IMR-90 (cell line): ENCODE results near the gene C1orf116. TPM values are rescaled to one million over a fixed set of nuclear protein-coding genes. Genes with fewer than 3 reads are reported as not detected.

Experiments used
- ATAC-seq: fragments of 200-7000 bp; cut with Tn5 transposase; 2 replicates; pipeline ENCODE4 v1.9.1; 2020; ENCODE audit warnings: low read depth, mild to moderate bottlenecking, moderate library complexity
- BruUV-seq: library from RNA; stranded (reverse); fragments of 400-500 nt; replicated peaks from 2 replicates; lab custom pipeline; 2021; lab: Mats Ljungman, UMichigan
- CTCF ChIA-PET: fragments of 300-600 bp; formaldehyde crosslinking; extraction: SDS; loops from one replicate; lab custom pipeline; 2021; ENCODE audit warnings: antibody characterized with exemption; lab: Yijun Ruan, JAX
- POLR2A ChIA-PET: fragments of 300-600 bp; sonication (Branson Sonifier 250); formaldehyde crosslinking; loops from one replicate; lab custom pipeline; 2022; ENCODE audit warnings: antibody characterized with exemption; ENCODE audit not compliant: unreplicated experiment; lab: Charles Lee
- DNase-seq: peaks from one replicate; pipeline ENCODE4 v3.0.0; 2013
- H2AFZ ChIP-seq: replicated peaks from 2 replicates; pipeline ENCODE3; 2013; ENCODE audit warnings: low read length, mild to moderate bottlenecking; ENCODE audit not compliant: poor library complexity
- H2AK5ac ChIP-seq: 2 replicates; pipeline ENCODE4 v1.6.1; 2013; ENCODE audit warnings: low read depth, low read length, inconsistent platforms
- H2AK9ac ChIP-seq: replicated peaks from 2 replicates; pipeline ENCODE3; 2013; ENCODE audit warnings: mild to moderate bottlenecking, low read depth, low read length, moderate library complexity; ENCODE audit not compliant: poor library complexity
- H2BK120ac ChIP-seq: 2 replicates; pipeline ENCODE4 v1.6.1; 2013; ENCODE audit warnings: low read depth, low read length, inconsistent platforms
- H2BK15ac ChIP-seq: 3 replicates; pipeline ENCODE4 v1.6.1; 2013; ENCODE audit warnings: low read depth, low read length, inconsistent platforms
- H2BK20ac ChIP-seq: 2 replicates; pipeline ENCODE4 v1.6.1; 2013; ENCODE audit warnings: low read depth, mild to moderate bottlenecking, inconsistent platforms, low read length, moderate library complexity
- H2BK5ac ChIP-seq: 2 replicates; pipeline ENCODE4 v1.6.1; 2013; ENCODE audit warnings: mild to moderate bottlenecking, low read depth, low read length, inconsistent platforms; ENCODE audit not compliant: poor library complexity, severe bottlenecking
- H3K14ac ChIP-seq: replicated peaks from 2 replicates; pipeline ENCODE4 v1.6.1; 2013; ENCODE audit warnings: low read depth, low read length, inconsistent platforms
- H3K18ac ChIP-seq: 2 replicates; pipeline ENCODE4 v1.6.1; 2013; ENCODE audit warnings: low read depth, low read length, control low read depth
- H3K23ac ChIP-seq: 2 replicates; pipeline ENCODE4 v1.6.1; 2013; ENCODE audit warnings: low read depth, low read length, inconsistent platforms
- H3K27ac ChIP-seq: 2 replicates; pipeline ENCODE4 v1.5.1; 2013; ENCODE audit warnings: mild to moderate bottlenecking, control low read depth, low read length; ENCODE audit not compliant: insufficient read depth
- H3K27me3 ChIP-seq: 2 replicates; pipeline ENCODE4 v1.6.1; 2013; ENCODE audit warnings: low read length; ENCODE audit not compliant: control insufficient read depth, insufficient read depth
- H3K36me3 ChIP-seq: 2 replicates; pipeline ENCODE4 v1.6.1; 2013; ENCODE audit warnings: low read length, mixed read lengths; ENCODE audit not compliant: control insufficient read depth, insufficient read depth
- H3K4ac ChIP-seq: 2 replicates; pipeline ENCODE4 v1.6.1; 2013; ENCODE audit warnings: low read depth, low read length, inconsistent platforms
- H3K4me1 ChIP-seq: 2 replicates; pipeline ENCODE4 v1.6.1; 2013; ENCODE audit warnings: low read length, mixed read lengths; ENCODE audit not compliant: control insufficient read depth, insufficient read depth
- H3K4me2 ChIP-seq: 2 replicates; pipeline ENCODE4 v1.6.1; 2013; ENCODE audit warnings: low read depth, mild to moderate bottlenecking, control low read depth, low read length, moderate library complexity
- H3K4me3 ChIP-seq: 2 replicates; pipeline ENCODE4 v1.5.1; 2013; ENCODE audit warnings: low read depth, mild to moderate bottlenecking, control low read depth, low read length, moderate library complexity; ENCODE audit not compliant: insufficient read depth
- H3K56ac ChIP-seq: 2 replicates; pipeline ENCODE4 v1.6.1; 2013; ENCODE audit warnings: low read length, inconsistent platforms; ENCODE audit not compliant: insufficient read depth; ENCODE audit errors: extremely low read depth
- H3K79me1 ChIP-seq, 2 experiments: 2 replicates each; pipeline ENCODE4 v1.6.1; 2013; ENCODE audit warnings: low read length in 2 of 2, inconsistent platforms in 1 of 2, low read depth in 1 of 2
- H3K9ac ChIP-seq: 2 replicates; pipeline ENCODE4 v1.6.1; 2013; ENCODE audit warnings: low read depth, low read length, control low read depth
- H3K9me1 ChIP-seq: 2 replicates; pipeline ENCODE4 v1.6.1; 2013; ENCODE audit warnings: low read length, inconsistent platforms; ENCODE audit not compliant: insufficient read depth
- H3K9me3 ChIP-seq: 2 replicates; pipeline ENCODE4 v1.6.1; 2013; ENCODE audit warnings: low read length; ENCODE audit not compliant: control insufficient read depth, insufficient read depth
- H4K20me1 ChIP-seq: 2 replicates; pipeline ENCODE4 v1.6.1; 2013; ENCODE audit warnings: low read length, inconsistent platforms; ENCODE audit not compliant: insufficient read depth
- H4K5ac ChIP-seq: 2 replicates; pipeline ENCODE4 v1.6.1; 2013; ENCODE audit warnings: mild to moderate bottlenecking, low read depth, low read length, control low read depth
- H4K8ac ChIP-seq, 2 experiments: 2 replicates each; pipeline ENCODE4 v1.6.1; 2013; ENCODE audit warnings: low read depth in 2 of 2, low read length in 2 of 2, control low read depth in 1 of 2, inconsistent platforms in 1 of 2
- H4K91ac ChIP-seq: 2 replicates; pipeline ENCODE4 v1.6.1; 2013; ENCODE audit warnings: low read depth, low read length, inconsistent platforms; ENCODE audit not compliant: insufficient read depth
- BHLHE40 ChIP-seq: fragments of 150-350 bp; IDR thresholded peaks from 2 replicates; pipeline ENCODE4 v1.6.1; 2016; ENCODE audit warnings: mild to moderate bottlenecking, low read depth, low read length
- CEBPB ChIP-seq: IDR thresholded peaks from 2 replicates; pipeline ENCODE4 v1.6.1; 2012; ENCODE audit warnings: low read depth, low read length, improper control_type of control experiment
- CHD1 ChIP-seq: IDR thresholded peaks from 2 replicates; pipeline ENCODE4 v1.6.1; 2012; ENCODE audit warnings: low read depth, low read length, improper control_type of control experiment
- FOS ChIP-seq: fragments of 150-350 bp; IDR thresholded peaks from 2 replicates; pipeline ENCODE4 v1.6.1; 2016; ENCODE audit warnings: low read depth, low read length
- MAFK ChIP-seq: IDR thresholded peaks from 2 replicates; pipeline ENCODE4 v1.6.1; 2012; ENCODE audit warnings: low read depth, low read length, improper control_type of control experiment
- MAZ ChIP-seq: IDR thresholded peaks from 2 replicates; pipeline ENCODE4 v1.6.1; 2012; ENCODE audit warnings: low read depth, mild to moderate bottlenecking, low read length, improper control_type of control experiment, moderate library complexity, borderline replicate concordance
- NFE2L2 ChIP-seq: fragments of 150-350 bp; IDR thresholded peaks from 2 replicates; pipeline ENCODE4 v1.6.1; 2016; ENCODE audit warnings: low read depth, mild to moderate bottlenecking, low read length
- POLR2A ChIP-seq: IDR thresholded peaks from 2 replicates; pipeline ENCODE4 v1.6.1; 2012; ENCODE audit warnings: mild to moderate bottlenecking, low read depth, low read length
- RAD21 ChIP-seq: IDR thresholded peaks from 2 replicates; pipeline ENCODE4 v1.6.1; 2012; ENCODE audit warnings: low read length, improper control_type of control experiment
- RCOR1 ChIP-seq: IDR thresholded peaks from 2 replicates; pipeline ENCODE4 v1.6.1; 2012; ENCODE audit warnings: mild to moderate bottlenecking, low read length, improper control_type of control experiment; ENCODE audit not compliant: insufficient replicate concordance
- RFX5 ChIP-seq: IDR thresholded peaks from 2 replicates; pipeline ENCODE4 v1.8.0; 2012; ENCODE audit warnings: low read depth, mild to moderate bottlenecking, low read length, moderate library complexity
- SMC3 ChIP-seq: fragments of 150-350 bp; IDR thresholded peaks from 2 replicates; pipeline ENCODE4 v1.6.1; 2016; ENCODE audit warnings: low read depth, mild to moderate bottlenecking, antibody characterized with exemption, low read length, moderate library complexity
- WGBS, 2 experiments: methylation state at CpG; one replicate each; pipeline versions ENCODE4 v1.1.5 to v1.1.7; 2013; ENCODE audit warnings: missing lambda C conversion rate in 2 of 2; ENCODE audit not compliant: insufficient read length in 1 of 2; ENCODE audit errors: extremely low coverage in 2 of 2; 5-methylcytosine and 5-hydroxymethylcytosine counted together
- dilution Hi-C: fragments of 300-500 bp; cut with HindIII; formaldehyde crosslinking; loops from one replicate; pipeline ENCODE4 v1.14.3; 2018; ENCODE audit warnings: low sequenced_read_pairs; ENCODE audit not compliant: unreplicated experiment
- in situ Hi-C: fragments of 300-500 bp; cut with MboI; formaldehyde crosslinking; loops from 3 replicates; pipeline ENCODE4 v1.14.3; 2019; ENCODE audit warnings: low sequenced_read_pairs, inconsistent platforms, mixed read lengths
- intact Hi-C: fragments of 100-400 bp; cut with micrococcal nuclease; formaldehyde crosslinking; loops from 2 replicates; pipeline ENCODE4 v1.10.0; 2022
- polyA plus RNA-seq, 3 experiments: library from polyadenylated mRNA; depleted of rRNA; stranded (reverse); fragments of >200 nt; gene quantifications; 2 replicates each; pipeline ENCODE4 v1.2.3, GENCODE V29; 2012; ENCODE audit warnings: low replicate concordance in 1 of 3
- total RNA-seq: library from RNA; depleted of rRNA; stranded (reverse); fragments of >200 nt; gene quantifications from 2 replicates; pipeline ENCODE4 v1.2.3, GENCODE V29; 2012
- TF ChIP-seq, protein P1 (sequence below): fragments of 150-350 bp; IDR thresholded peaks from 2 replicates; pipeline ENCODE4 v1.6.1; 2016; ENCODE audit warnings: low read depth, mild to moderate bottlenecking, low read length, moderate library complexity, borderline replicate concordance
- TF ChIP-seq, protein P2 (sequence below): fragments of 150-350 bp; IDR thresholded peaks from 2 replicates; pipeline ENCODE4 v1.6.1; 2017; ENCODE audit warnings: mild to moderate bottlenecking, antibody characterized with exemption, low read length, low read depth
- TF ChIP-seq, protein P3 (sequence below): conservative IDR thresholded peaks from 2 replicates; pipeline ENCODE4 v1.5.1; 2012; ENCODE audit warnings: mild to moderate bottlenecking, low read depth, low read length, improper control_type of control experiment

Gene C1orf116
- total and polyA plus RNA-seq, 2 of the 4 experiments (the other 2 are of a cell fraction): under 0.01 to 0.03 TPM

DNA sequence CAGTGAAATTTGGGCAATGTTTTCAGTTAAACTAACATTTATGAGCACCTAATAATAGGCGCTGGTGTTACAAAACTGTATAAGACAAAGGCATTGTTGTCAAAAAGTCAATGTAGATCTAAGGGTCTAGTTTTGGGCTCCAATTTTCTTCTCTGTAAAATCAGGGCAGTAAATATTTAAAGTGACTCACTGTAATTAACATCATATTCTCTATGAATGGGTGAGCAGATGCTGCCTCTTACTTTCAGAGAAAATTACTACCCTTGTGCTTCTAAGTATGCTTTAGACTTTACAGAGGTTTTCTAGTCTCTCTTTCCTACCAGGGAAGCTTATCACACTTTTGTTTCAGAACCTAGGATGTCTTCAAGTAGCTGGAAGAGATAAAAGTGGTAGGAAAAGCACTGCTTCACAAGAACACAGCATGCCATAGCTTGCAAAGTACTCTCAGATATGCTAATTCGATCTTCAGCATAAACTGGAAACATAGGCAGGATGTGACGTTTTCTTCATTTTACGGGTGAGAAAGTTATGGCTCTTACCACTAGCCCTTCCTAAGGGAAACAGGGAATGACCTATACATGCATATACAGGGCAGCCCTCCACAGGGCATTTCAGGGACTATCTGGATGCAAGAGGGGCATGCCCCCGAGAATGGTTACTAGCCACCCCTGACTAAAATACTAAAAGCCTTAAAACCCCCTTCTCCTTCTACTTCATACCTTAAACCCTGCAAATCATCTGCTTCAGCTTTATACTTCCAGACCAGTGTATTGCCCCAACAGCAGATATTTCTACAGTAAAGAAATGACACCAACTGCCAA, 2.6 kb downstream of the C1orf116 start:
- Histone ChIP-seq H2AFZ (no peak overlapping the region), H2BK5ac (no peak overlapping the region), H3K9ac (no peak overlapping the region), H3K4me1 (peaks cover 3% of the 10 kb centered on the region; the same call in 1 of the 2 replicates), H3K4me3 (no peak overlapping the region), H4K5ac (no peak overlapping the region), H3K36me3 (no peaks in the 10 kb centered on the region), H4K91ac (no peak overlapping the region), H2AK9ac (no peak overlapping the region), H3K4me2 (no peak overlapping the region), H3K79me1 (no peaks in the 10 kb centered on the region), H3K56ac (no peak overlapping the region), H3K4ac (no peak overlapping the region), H4K20me1 (no peaks in the 10 kb centered on the region), H3K9me3 (no peaks in the 10 kb centered on the region), H3K27ac (no peak overlapping the region), H3K14ac (no peak overlapping the region), H3K18ac (no peak overlapping the region), H3K27me3 (peaks cover 10% of the 10 kb centered on the region), H3K23ac (no peak overlapping the region), H4K8ac (no peak overlapping the region), H3K9me1 (peaks cover 4% of the 10 kb centered on the region; the same call in 1 of the 2 replicates), H2BK15ac (no peak overlapping the region), H2BK20ac (no peak overlapping the region), H2AK5ac (no peak overlapping the region), H2BK120ac (no peak overlapping the region)
- TF ChIP-seq NFE2L2 (no peak), POLR2A (no peak), BHLHE40 (no peak), CHD1 (no peak), SMC3 (no peak), CEBPB (no peak), FOS (no peak), MAZ (no peak), RFX5 (no peak), MAFK (no peak), RAD21 (no peak), RCOR1 (no peak)
- TF ChIP-seq, protein P1, sequence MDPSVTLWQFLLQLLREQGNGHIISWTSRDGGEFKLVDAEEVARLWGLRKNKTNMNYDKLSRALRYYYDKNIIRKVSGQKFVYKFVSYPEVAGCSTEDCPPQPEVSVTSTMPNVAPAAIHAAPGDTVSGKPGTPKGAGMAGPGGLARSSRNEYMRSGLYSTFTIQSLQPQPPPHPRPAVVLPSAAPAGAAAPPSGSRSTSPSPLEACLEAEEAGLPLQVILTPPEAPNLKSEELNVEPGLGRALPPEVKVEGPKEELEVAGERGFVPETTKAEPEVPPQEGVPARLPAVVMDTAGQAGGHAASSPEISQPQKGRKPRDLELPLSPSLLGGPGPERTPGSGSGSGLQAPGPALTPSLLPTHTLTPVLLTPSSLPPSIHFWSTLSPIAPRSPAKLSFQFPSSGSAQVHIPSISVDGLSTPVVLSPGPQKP: no peak
- TF ChIP-seq, protein P2, sequence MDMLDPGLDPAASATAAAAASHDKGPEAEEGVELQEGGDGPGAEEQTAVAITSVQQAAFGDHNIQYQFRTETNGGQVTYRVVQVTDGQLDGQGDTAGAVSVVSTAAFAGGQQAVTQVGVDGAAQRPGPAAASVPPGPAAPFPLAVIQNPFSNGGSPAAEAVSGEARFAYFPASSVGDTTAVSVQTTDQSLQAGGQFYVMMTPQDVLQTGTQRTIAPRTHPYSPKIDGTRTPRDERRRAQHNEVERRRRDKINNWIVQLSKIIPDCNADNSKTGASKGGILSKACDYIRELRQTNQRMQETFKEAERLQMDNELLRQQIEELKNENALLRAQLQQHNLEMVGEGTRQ: no peak
- TF ChIP-seq, protein P3, sequence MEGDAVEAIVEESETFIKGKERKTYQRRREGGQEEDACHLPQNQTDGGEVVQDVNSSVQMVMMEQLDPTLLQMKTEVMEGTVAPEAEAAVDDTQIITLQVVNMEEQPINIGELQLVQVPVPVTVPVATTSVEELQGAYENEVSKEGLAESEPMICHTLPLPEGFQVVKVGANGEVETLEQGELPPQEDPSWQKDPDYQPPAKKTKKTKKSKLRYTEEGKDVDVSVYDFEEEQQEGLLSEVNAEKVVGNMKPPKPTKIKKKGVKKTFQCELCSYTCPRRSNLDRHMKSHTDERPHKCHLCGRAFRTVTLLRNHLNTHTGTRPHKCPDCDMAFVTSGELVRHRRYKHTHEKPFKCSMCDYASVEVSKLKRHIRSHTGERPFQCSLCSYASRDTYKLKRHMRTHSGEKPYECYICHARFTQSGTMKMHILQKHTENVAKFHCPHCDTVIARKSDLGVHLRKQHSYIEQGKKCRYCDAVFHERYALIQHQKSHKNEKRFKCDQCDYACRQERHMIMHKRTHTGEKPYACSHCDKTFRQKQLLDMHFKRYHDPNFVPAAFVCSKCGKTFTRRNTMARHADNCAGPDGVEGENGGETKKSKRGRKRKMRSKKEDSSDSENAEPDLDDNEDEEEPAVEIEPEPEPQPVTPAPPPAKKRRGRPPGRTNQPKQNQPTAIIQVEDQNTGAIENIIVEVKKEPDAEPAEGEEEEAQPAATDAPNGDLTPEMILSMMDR: no peak
- intact Hi-C loops: no loop called here
- no peak for ATAC-seq
- ChIA-PET POLR2A (no interaction called here), CTCF (interaction anchor here (2.0 kb wide), 1 partner anchor 20 kb away, joined by 5 read pairs; no protein-coding TSS in a partner anchor)
- 60% methylated on average over 1 of the region's 5 CpGs; no CpG with 5 or more reads in 1 of the 2 experiments for WGBS, 2 experiments
- dilution Hi-C loops: no loop called here
- no peak for DNase-seq
- no TSS peak for BruUV-seq
- in situ Hi-C loops: no loop called here
